ENCODE measurements around the gene DLGAP3.
"Not testable (repeated sequence)": the region's sequence is repeated elsewhere in the genome, so short reads cannot be mapped to it uniquely, and the experiment has no call there.

The DLGAP3 gene

GRCh38 chr1:34973326-34973725, 43.9 kb upstream of the DLGAP3 start:
- no peak for TF ChIP-seq CTCF (conservative IDR thresholded peaks at IDR 0.05; ENCODE audit: low read depth, low read length)
- H3K4me1 ChIP-seq (ENCODE audit: low read depth, poor library complexity, severe bottlenecking), result no peaks in the 10 kb centered on the region
- no peak overlapping the region for H3K4me2 ChIP-seq
- H3K79me2 ChIP-seq (ENCODE audit: insufficient read depth, low read depth), result no peaks in the 10 kb centered on the region
- H3K36me3 ChIP-seq (ENCODE audit: insufficient read depth), result no peaks in the 10 kb centered on the region
- H2AFZ ChIP-seq (ENCODE audit: low read depth), result no peak overlapping the region
- no peak overlapping the region for H3K9ac ChIP-seq
- H3K27ac ChIP-seq, result no peak overlapping the region
- H4K20me1 ChIP-seq (ENCODE audit: insufficient read depth), result no peaks in the 10 kb centered on the region
- H3K27me3 ChIP-seq (ENCODE audit: insufficient read depth, low read depth), result no peaks in the 10 kb centered on the region
- no peak overlapping the region for H3K4me3 ChIP-seq (IDR thresholded peaks at IDR 0.05; ENCODE audit: insufficient read depth, low read depth, low read length)

GRCh38 chr1:34970829-34971228, 41.4 kb upstream of the DLGAP3 start:
- Histone ChIP-seq H3K4me2 (no peak overlapping the region), H2AFZ (ENCODE audit: low read depth) (no peak overlapping the region), H3K27me3 (ENCODE audit: insufficient read depth, low read depth) (no peaks in the 10 kb centered on the region), H3K36me3 (ENCODE audit: insufficient read depth) (no peaks in the 10 kb centered on the region), H3K79me2 (ENCODE audit: insufficient read depth, low read depth) (no peaks in the 10 kb centered on the region), H3K9ac (no peak overlapping the region), H3K4me1 (ENCODE audit: low read depth, poor library complexity, severe bottlenecking) (no peaks in the 10 kb centered on the region), H4K20me1 (ENCODE audit: insufficient read depth) (no peaks in the 10 kb centered on the region), H3K27ac (no peak overlapping the region), H3K4me3 (IDR thresholded peaks at IDR 0.05; ENCODE audit: insufficient read depth, low read depth, low read length) (no peak overlapping the region)
- no peak for TF ChIP-seq CTCF (conservative IDR thresholded peaks at IDR 0.05; ENCODE audit: low read depth, low read length)

DNA sequence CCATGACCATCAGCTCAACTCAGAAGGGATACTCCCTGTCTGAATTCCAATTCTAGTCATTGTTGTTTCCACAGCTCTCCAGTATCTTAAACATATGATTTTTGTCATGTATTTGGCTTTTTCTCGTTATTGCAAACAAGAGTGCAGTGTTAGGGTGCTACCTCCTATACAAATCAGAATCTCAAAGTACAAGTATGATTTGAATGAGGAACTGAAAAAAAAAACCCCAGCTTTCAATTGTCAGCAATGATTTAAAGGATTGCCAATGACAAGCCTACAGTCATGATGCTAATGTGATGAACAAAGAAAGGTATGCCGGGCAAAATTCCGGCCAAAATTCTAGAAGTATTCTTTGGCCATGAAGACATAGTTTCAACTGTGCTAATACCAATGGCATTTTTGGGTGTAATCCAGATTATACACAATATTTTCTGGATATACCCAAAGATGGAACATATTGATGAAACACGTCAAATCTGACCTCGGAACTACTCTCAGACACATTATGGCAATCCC, 40.8 kb upstream of the DLGAP3 start:
- no peaks in the 10 kb centered on the region for H4K20me1 ChIP-seq (ENCODE audit: insufficient read depth)
- no peaks in the 10 kb centered on the region for H3K36me3 ChIP-seq (ENCODE audit: insufficient read depth)
- H3K27me3 ChIP-seq (ENCODE audit: insufficient read depth, low read depth), result no peaks in the 10 kb centered on the region
- H2AFZ ChIP-seq (ENCODE audit: low read depth), result no peak overlapping the region
- H3K27ac ChIP-seq, result no peak overlapping the region
- H3K4me2 ChIP-seq, result no peak overlapping the region
- no peak for TF ChIP-seq CTCF (conservative IDR thresholded peaks at IDR 0.05; ENCODE audit: low read depth, low read length)
- H3K4me3 ChIP-seq (IDR thresholded peaks at IDR 0.05; ENCODE audit: insufficient read depth, low read depth, low read length), result no peak overlapping the region
- H3K4me1 ChIP-seq (ENCODE audit: low read depth, poor library complexity, severe bottlenecking), result no peaks in the 10 kb centered on the region
- no peak overlapping the region for H3K9ac ChIP-seq
- no peaks in the 10 kb centered on the region for H3K79me2 ChIP-seq (ENCODE audit: insufficient read depth, low read depth)

DNA sequence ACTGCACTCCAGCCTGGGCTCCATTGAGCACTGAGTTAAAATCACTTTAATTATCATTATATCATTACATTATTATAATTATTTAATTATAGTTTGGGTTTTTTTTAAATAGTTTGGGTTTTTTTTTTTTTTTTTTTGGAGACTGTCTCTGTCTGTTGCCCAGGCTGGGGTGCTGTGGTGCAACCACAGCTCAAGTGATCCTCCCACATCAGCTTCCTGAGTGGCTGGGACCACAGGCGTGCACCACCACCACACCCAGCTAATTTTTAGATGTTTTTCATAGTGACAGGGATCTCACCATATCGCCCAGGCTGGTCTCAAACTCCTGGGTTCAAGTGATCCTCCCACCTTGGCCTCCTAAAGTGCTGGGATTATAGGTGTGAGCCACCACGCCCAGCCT, 38.8 kb upstream of the DLGAP3 start:
- not testable (repeated sequence) for H3K36me3 ChIP-seq (ENCODE audit: insufficient read depth); H2AFZ ChIP-seq (ENCODE audit: low read depth); H3K9ac ChIP-seq; H3K4me2 ChIP-seq; H3K4me1 ChIP-seq (ENCODE audit: low read depth, poor library complexity, severe bottlenecking); H3K27ac ChIP-seq; H3K79me2 ChIP-seq (ENCODE audit: insufficient read depth, low read depth); H3K4me3 ChIP-seq (IDR thresholded peaks at IDR 0.05; ENCODE audit: insufficient read depth, low read depth, low read length); H3K27me3 ChIP-seq (ENCODE audit: insufficient read depth, low read depth); H4K20me1 ChIP-seq (ENCODE audit: insufficient read depth)

DNA sequence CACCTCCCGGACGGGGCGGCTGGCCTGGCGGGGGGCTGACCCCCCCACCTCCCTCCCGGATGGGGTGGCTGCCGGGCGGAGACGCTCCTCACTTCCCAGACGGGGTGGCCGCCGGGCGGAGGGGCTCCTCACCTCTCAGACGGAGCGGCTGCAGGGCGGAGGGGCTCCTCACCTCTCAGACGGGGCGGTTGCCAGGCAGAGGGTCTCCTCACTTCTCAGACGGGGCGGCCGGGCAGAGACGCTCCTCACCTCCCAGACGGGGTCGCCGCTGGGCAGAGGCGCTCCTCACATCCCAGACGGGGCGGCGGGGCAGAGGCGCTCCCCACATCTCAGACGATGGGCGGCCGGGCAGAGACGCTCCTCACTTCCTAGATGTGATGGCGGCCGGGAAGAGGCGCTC, 38.2 kb upstream of the DLGAP3 start:
- not testable (repeated sequence) for H3K27ac ChIP-seq; H3K4me1 ChIP-seq (ENCODE audit: low read depth, poor library complexity, severe bottlenecking); H3K36me3 ChIP-seq (ENCODE audit: insufficient read depth); H3K9ac ChIP-seq; H3K4me2 ChIP-seq; H3K27me3 ChIP-seq (ENCODE audit: insufficient read depth, low read depth); H3K4me3 ChIP-seq (IDR thresholded peaks at IDR 0.05; ENCODE audit: insufficient read depth, low read depth, low read length); H3K79me2 ChIP-seq (ENCODE audit: insufficient read depth, low read depth); H4K20me1 ChIP-seq (ENCODE audit: insufficient read depth); H2AFZ ChIP-seq (ENCODE audit: low read depth)
